Measurements from ENCODE around the gene SLCO3A1.
"Not testable (repeated sequence)": the region's sequence is repeated elsewhere in the genome, so short reads cannot be mapped to it uniquely, and the experiment has no call there.

Gene SLCO3A1

DNA sequence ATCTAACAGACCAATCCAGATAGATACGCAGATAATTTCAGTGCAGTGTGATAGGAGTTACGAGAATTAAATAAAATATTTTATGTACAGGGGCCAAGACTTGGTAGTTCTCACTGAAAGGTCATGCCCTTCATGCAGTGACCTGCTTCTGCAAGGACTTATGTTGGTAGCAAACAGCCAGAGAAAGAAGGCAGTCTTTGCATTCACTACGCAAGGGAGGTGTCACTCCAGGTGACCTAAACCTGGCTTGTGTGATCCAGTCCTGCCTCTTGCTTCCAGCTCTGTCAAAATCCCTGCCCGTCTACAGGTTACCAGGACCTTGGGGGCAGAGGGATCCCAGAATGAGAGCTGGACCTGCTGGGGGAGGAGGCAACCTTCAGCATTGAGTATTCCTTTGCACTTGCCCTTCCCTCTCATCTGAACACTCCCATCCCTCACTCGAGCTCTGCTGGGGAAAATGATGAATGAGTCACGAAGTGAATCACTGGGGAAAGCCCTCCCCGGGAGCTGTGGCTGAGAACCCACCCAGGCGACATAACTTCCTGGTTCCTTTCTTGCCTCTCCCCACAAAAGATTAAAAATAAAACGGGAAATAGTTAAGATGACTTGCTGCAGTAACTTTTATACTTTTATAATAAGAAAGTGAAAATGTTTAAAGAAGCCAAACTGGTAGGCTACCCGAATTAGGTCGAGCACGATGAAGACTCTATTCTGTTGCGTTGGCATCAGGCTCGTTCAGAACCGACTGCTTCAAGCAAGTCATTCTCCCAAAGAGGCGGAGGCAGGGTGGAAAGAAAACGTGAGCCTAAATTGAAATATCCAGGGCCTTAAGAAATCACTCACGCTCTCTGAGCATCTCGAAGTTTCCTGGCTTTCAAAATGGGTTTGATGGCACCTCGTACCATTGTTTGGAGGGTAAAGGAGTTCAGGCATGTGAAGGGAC lies 216.1 kb downstream of the SLCO3A1 start:
- TF ChIP-seq SPI1 (IDR thresholded peaks at IDR 0.05; ENCODE audit: borderline replicate concordance, low read depth) (no peak), REST (IDR thresholded peaks at IDR 0.05; ENCODE audit: insufficient replicate concordance, low read depth) (no peak), POLR2AphosphoS5 (IDR thresholded peaks at IDR 0.05; ENCODE audit: low read depth) (no peak), GABPA (IDR thresholded peaks at IDR 0.05; ENCODE audit: low read depth) (no peak)
- TF ChIP-seq, protein P1, sequence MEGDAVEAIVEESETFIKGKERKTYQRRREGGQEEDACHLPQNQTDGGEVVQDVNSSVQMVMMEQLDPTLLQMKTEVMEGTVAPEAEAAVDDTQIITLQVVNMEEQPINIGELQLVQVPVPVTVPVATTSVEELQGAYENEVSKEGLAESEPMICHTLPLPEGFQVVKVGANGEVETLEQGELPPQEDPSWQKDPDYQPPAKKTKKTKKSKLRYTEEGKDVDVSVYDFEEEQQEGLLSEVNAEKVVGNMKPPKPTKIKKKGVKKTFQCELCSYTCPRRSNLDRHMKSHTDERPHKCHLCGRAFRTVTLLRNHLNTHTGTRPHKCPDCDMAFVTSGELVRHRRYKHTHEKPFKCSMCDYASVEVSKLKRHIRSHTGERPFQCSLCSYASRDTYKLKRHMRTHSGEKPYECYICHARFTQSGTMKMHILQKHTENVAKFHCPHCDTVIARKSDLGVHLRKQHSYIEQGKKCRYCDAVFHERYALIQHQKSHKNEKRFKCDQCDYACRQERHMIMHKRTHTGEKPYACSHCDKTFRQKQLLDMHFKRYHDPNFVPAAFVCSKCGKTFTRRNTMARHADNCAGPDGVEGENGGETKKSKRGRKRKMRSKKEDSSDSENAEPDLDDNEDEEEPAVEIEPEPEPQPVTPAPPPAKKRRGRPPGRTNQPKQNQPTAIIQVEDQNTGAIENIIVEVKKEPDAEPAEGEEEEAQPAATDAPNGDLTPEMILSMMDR (IDR thresholded peaks at IDR 0.05; ENCODE audit: insufficient read depth, low read length) = no peak
- H3K27me3 ChIP-seq (ENCODE audit: insufficient read depth, poor library complexity, severe bottlenecking) = no peaks in the 10 kb centered on the region
- H3K4me3 ChIP-seq (replicated peaks; ENCODE audit: insufficient read depth, low read length) = no peak overlapping the region
- peak; percentile 25 to 47 for DNase-seq (ENCODE audit: low read depth in 1 of 2, low spot score in 1 of 2)
- no peak overlapping the region for H3K27ac ChIP-seq (replicated peaks)

GRCh38 chr15:92070251-92070650 lies 216.7 kb downstream of the SLCO3A1 start:
- DNase-seq (ENCODE audit: low read depth in 1 of 2, low spot score in 1 of 2); H3K4me3 ChIP-seq (replicated peaks; ENCODE audit: insufficient read depth, low read length); H3K27me3 ChIP-seq (ENCODE audit: insufficient read depth, poor library complexity, severe bottlenecking); H3K27ac ChIP-seq (replicated peaks): not testable (repeated sequence)

- no peak for TF ChIP-seq GABPA (IDR thresholded peaks at IDR 0.05; ENCODE audit: low read depth)
- TF ChIP-seq POLR2AphosphoS5 (IDR thresholded peaks at IDR 0.05; ENCODE audit: low read depth) = no peak
- TF ChIP-seq REST (IDR thresholded peaks at IDR 0.05; ENCODE audit: insufficient replicate concordance, low read depth) = no peak
- TF ChIP-seq, protein P1 (IDR thresholded peaks at IDR 0.05; ENCODE audit: insufficient read depth, low read length) = no peak
- TF ChIP-seq SPI1 (IDR thresholded peaks at IDR 0.05; ENCODE audit: borderline replicate concordance, low read depth) = peak; percentile 76
- H3K27ac ChIP-seq (replicated peaks) = no peak overlapping the region
- H3K4me3 ChIP-seq (replicated peaks; ENCODE audit: insufficient read depth, low read length) = no peak overlapping the region
- no peaks in the 10 kb centered on the region for H3K27me3 ChIP-seq (ENCODE audit: insufficient read depth, poor library complexity, severe bottlenecking)
- peak in 1 of 2 experiments; percentile 19 for DNase-seq (ENCODE audit: low read depth in 1 of 2, low spot score in 1 of 2)
Measured at GRCh38 chr15:92071045-92071634, 217.6 kb downstream of the SLCO3A1 start.

DNA sequence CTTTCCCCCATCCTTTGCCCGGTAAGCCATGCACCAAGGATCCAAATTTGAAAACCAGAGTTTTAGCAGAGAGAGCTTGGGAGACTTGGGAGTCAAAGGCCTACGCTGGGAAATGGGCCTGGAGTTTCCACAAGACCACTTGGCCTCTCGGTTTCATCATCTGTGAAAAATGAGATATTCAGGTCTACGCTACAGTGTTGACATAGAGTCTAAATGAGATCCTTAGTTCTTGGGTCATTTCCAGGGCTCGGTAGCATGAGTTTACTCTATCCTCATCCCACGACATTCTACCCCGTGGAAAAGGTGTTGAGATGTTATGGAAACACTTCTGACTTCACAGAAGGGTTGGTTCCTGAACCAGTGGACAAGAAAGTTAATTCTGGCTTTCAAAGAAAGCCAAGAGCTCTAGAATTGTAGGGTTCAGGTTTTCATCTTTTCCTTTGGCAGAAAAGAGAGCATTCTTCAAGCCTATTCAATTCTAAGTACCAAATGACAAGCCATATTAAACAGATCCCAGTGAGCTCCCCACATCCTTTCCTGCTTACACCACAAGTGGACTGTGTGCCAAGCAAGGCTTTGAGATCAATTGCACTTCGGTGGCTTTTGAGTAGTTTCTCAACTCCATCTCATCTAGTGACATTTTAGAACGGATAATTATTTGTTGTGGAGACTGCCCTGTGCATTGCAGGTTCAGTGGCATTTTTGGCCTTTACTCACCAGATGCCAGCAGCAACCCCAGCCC lies 219.7 kb downstream of the SLCO3A1 start:
- H3K27ac ChIP-seq (replicated peaks) = no peak overlapping the region
- H3K4me3 ChIP-seq (replicated peaks; ENCODE audit: insufficient read depth, low read length) = no peak overlapping the region
- no peaks in the 10 kb centered on the region for H3K27me3 ChIP-seq (ENCODE audit: insufficient read depth, poor library complexity, severe bottlenecking)
- TF ChIP-seq REST (IDR thresholded peaks at IDR 0.05; ENCODE audit: insufficient replicate concordance, low read depth) = no peak
- TF ChIP-seq POLR2AphosphoS5 (IDR thresholded peaks at IDR 0.05; ENCODE audit: low read depth) = no peak
- TF ChIP-seq, protein P1 (IDR thresholded peaks at IDR 0.05; ENCODE audit: insufficient read depth, low read length) = no peak
- no peak for TF ChIP-seq GABPA (IDR thresholded peaks at IDR 0.05; ENCODE audit: low read depth)
- no peak for TF ChIP-seq SPI1 (IDR thresholded peaks at IDR 0.05; ENCODE audit: borderline replicate concordance, low read depth)
- no peak for DNase-seq (ENCODE audit: low read depth in 1 of 2, low spot score in 1 of 2)

All from HL-60 (cell line).